Muscle layer of colon (tissue), 2 donors: ENCODE data around the gene ETNK2.

Source experiments
- H3K27ac ChIP-seq: one replicate; pipeline ENCODE4 v1.7.0; 2013; ENCODE audit warnings: low read depth, mild to moderate bottlenecking, low read length, moderate library complexity
- H3K27me3 ChIP-seq, 2 donors: one replicate each; pipeline ENCODE4 v1.7.0; 2013; ENCODE audit warnings: low read length in 2 of 2, mild to moderate bottlenecking in 2 of 2; ENCODE audit not compliant: insufficient read depth in 2 of 2, control insufficient read depth in 1 of 2
- H3K36me3 ChIP-seq: one replicate; pipeline ENCODE4 v1.7.0; 2013; ENCODE audit warnings: mild to moderate bottlenecking, low read length; ENCODE audit not compliant: insufficient read depth
- H3K4me1 ChIP-seq: one replicate; pipeline ENCODE4 v1.7.0; 2013; ENCODE audit warnings: mild to moderate bottlenecking, low read length; ENCODE audit not compliant: insufficient read depth
- H3K4me3 ChIP-seq, 2 donors: one replicate each; pipeline ENCODE4 v1.7.0; 2013; ENCODE audit warnings: low read length in 2 of 2, low read depth in 1 of 2, mild to moderate bottlenecking in 1 of 2, moderate library complexity in 1 of 2
- H3K9ac ChIP-seq: one replicate; pipeline ENCODE4 v1.7.0; 2013; ENCODE audit warnings: low read length
- H3K9me3 ChIP-seq: one replicate; pipeline ENCODE4 v1.7.0; 2013; ENCODE audit warnings: mild to moderate bottlenecking, low read length
- donor health status: abdominal sarcoma.
- donor health status: Adenocarcinoma of cecum.

ETNK2 gene

GRCh38 chr1:204151552-204152309, at the start of gene ETNK2:
TSS of gene ETNK2 (minus strand) at chr1:204152044. CDS start at chr1:204151852, 192 bp downstream.
- H3K9ac ChIP-seq: no peak within 1 kb of the TSS
- H3K27ac ChIP-seq: peak within 1 kb of the TSS; percentile 62
- H3K36me3 ChIP-seq: no peaks in the 10 kb centered on the region

GRCh38 chr1:204201348-204202040, 49.6 kb upstream of the ETNK2 start:
- Histone ChIP-seq H3K36me3 (no peaks in the 10 kb centered on the region), H3K4me1 (no peaks in the 10 kb centered on the region), H3K9me3 (no peaks in the 10 kb centered on the region), H3K27me3 (peaks cover 0 to 7% of the 10 kb centered on the region in 2 donors), H3K27ac (no peak overlapping the region), H3K4me3 (no peak overlapping the region), H3K9ac (no peak overlapping the region)

More at GRCh38 chr1:204151552-204152309, at the start of gene ETNK2:
- peak within 1 kb of the TSS; percentile 63 to 76 for H3K4me3 ChIP-seq
- no peaks in the 10 kb centered on the region for H3K9me3 ChIP-seq
- H3K4me1 ChIP-seq: peaks cover 7% of the 10 kb centered on the region
- H3K27me3 ChIP-seq: peaks cover 0 to 4% of the 10 kb centered on the region in 2 donors

GRCh38 chr1:204199579-204199978, 47.7 kb upstream of the ETNK2 start:
- H3K36me3 ChIP-seq: no peaks in the 10 kb centered on the region
- H3K4me1 ChIP-seq: no peaks in the 10 kb centered on the region
- H3K9ac ChIP-seq: no peak overlapping the region
- H3K27ac ChIP-seq: no peak overlapping the region
- H3K4me3 ChIP-seq: no peak overlapping the region
- H3K9me3 ChIP-seq: no peaks in the 10 kb centered on the region
- H3K27me3 ChIP-seq: peaks cover 0 to 7% of the 10 kb centered on the region in 2 donors

- Histone ChIP-seq H3K27me3 (peaks cover 0 to 7% of the 10 kb centered on the region in 2 donors), H3K27ac (no peak overlapping the region), H3K4me3 (no peak overlapping the region), H3K9me3 (no peaks in the 10 kb centered on the region), H3K9ac (no peak overlapping the region), H3K36me3 (no peaks in the 10 kb centered on the region), H3K4me1 (no peaks in the 10 kb centered on the region)
Measured at GRCh38 chr1:204198348-204199340, 46.8 kb upstream of the ETNK2 start.

- no peak overlapping the region for H3K9ac ChIP-seq
- H3K4me1 ChIP-seq: no peaks in the 10 kb centered on the region
- no peaks in the 10 kb centered on the region for H3K36me3 ChIP-seq
- no peak overlapping the region for H3K27ac ChIP-seq
- peaks cover 0 to 10% of the 10 kb centered on the region in 2 donors for H3K27me3 ChIP-seq
- no peak overlapping the region for H3K4me3 ChIP-seq
- no peaks in the 10 kb centered on the region for H3K9me3 ChIP-seq
Measured at GRCh38 chr1:204197068-204197467, 45.2 kb upstream of the ETNK2 start.

- Histone ChIP-seq H3K4me1 (no peaks in the 10 kb centered on the region), H3K27ac (no peak within 1 kb of the TSS), H3K4me3 (no peak within 1 kb of the TSS)
Measured at GRCh38 chr1:204196068-204196795, 44.4 kb upstream of the ETNK2 start, which contains the start of gene KISS1. TSS of gene KISS1 (minus strand) at chr1:204196491. CDS start at chr1:204192876, 3,615 bp downstream.

GRCh38 chr1:204194771-204195170, 42.9 kb upstream of the ETNK2 start:
- Histone ChIP-seq H3K27ac (no peak overlapping the region), H3K4me1 (no peaks in the 10 kb centered on the region), H3K9me3 (no peaks in the 10 kb centered on the region), H3K9ac (no peak overlapping the region), H3K27me3 (peaks cover 0 to 3% of the 10 kb centered on the region in 2 donors), H3K4me3 (no peak overlapping the region), H3K36me3 (no peaks in the 10 kb centered on the region)

More at GRCh38 chr1:204196068-204196795, 44.4 kb upstream of the ETNK2 start, which contains the start of gene KISS1:
- Histone ChIP-seq H3K9ac (no peak within 1 kb of the TSS), H3K36me3 (no peaks in the 10 kb centered on the region), H3K9me3 (no peaks in the 10 kb centered on the region), H3K27me3 (peaks cover 0 to 5% of the 10 kb centered on the region in 2 donors)

GRCh38 chr1:204194080-204194479, 42.2 kb upstream of the ETNK2 start:
- H3K9me3 ChIP-seq: no peaks in the 10 kb centered on the region
- no peaks in the 10 kb centered on the region for H3K4me1 ChIP-seq
- H3K36me3 ChIP-seq: no peaks in the 10 kb centered on the region
- no peak overlapping the region for H3K9ac ChIP-seq
- peaks cover 0 to 3% of the 10 kb centered on the region in 2 donors for H3K27me3 ChIP-seq
- no peak overlapping the region for H3K4me3 ChIP-seq
- H3K27ac ChIP-seq: no peak overlapping the region

- no peak overlapping the region for H3K27ac ChIP-seq
- no peaks in the 10 kb centered on the region for H3K4me1 ChIP-seq
- no peaks in the 10 kb centered on the region for H3K9me3 ChIP-seq
- H3K4me3 ChIP-seq: no peak overlapping the region
- H3K9ac ChIP-seq: no peak overlapping the region
- peaks cover 0 to 3% of the 10 kb centered on the region in 2 donors for H3K27me3 ChIP-seq
- H3K36me3 ChIP-seq: no peaks in the 10 kb centered on the region
Measured at GRCh38 chr1:204192589-204193352, 40.9 kb upstream of the ETNK2 start.

- peaks cover 2 to 3% of the 10 kb centered on the region in 2 donors for H3K27me3 ChIP-seq
Measured at GRCh38 chr1:204192046-204192445, 40.2 kb upstream of the ETNK2 start.

More at GRCh38 chr1:204192046-204192445, 40.2 kb upstream of the ETNK2 start:
- H3K36me3 ChIP-seq: no peaks in the 10 kb centered on the region
- H3K27ac ChIP-seq: no peak overlapping the region
- no peak overlapping the region for H3K4me3 ChIP-seq
- H3K9me3 ChIP-seq: no peaks in the 10 kb centered on the region
- no peaks in the 10 kb centered on the region for H3K4me1 ChIP-seq
- no peak overlapping the region for H3K9ac ChIP-seq
